NCI-H2107 treated with DMSO at 0.1 percent for 48 hours (cell line): ENCODE results near the gene PCA3.

Experiments
- DNase-seq: peaks from one replicate; lab custom pipeline; 2025; ENCODE audit not compliant: unreplicated experiment; lab: John Stamatoyannopoulos, UW

The PCA3 gene

GRCh38 chr9:76818271-76818670 lies 54.0 kb downstream of the PCA3 start:
- no peak for DNase-seq

- DNase-seq: no peak
These were observed 56.2 kb downstream of the PCA3 start for GRCh38 chr9:76820431-76820830.

GRCh38 chr9:76827296-76828080 lies 63.2 kb downstream of the PCA3 start:
- no peak for DNase-seq

- DNase-seq: no peak
These were observed 64.2 kb downstream of the PCA3 start for GRCh38 chr9:76828447-76828846.

GRCh38 chr9:76835571-76836283 lies 71.5 kb downstream of the PCA3 start:
- no peak for DNase-seq
